Right renal cortex interstitium (tissue), 3 donors: ENCODE measurements around the gene AMPD2. TPM values are rescaled to one million over a fixed set of nuclear protein-coding genes. Genes with fewer than 3 reads are reported as not detected.
"Not testable (repeated sequence)": the region's sequence is repeated elsewhere in the genome, so short reads cannot be mapped to it uniquely, and the experiment has no call there.

ENCODE experiments used
- DNase-seq, 3 donors: peaks; one replicate each; pipeline ENCODE4 v3.0.0-alpha.2; 2013; ENCODE audit warnings: low read depth in 3 of 3, low spot score in 2 of 3
- polyA plus RNA-seq, 3 donors: library from polyadenylated mRNA; unstranded; fragments of 120-200 nt; gene quantifications; one replicate each; pipeline ENCODE4 v1.2.1, GENCODE V29; 2013; ENCODE audit not compliant: insufficient read length in 3 of 3

AMPD2 gene
- polyA plus RNA-seq, 3 donors = 39.9 to 44.7 (median 40.8) TPM

DNA sequence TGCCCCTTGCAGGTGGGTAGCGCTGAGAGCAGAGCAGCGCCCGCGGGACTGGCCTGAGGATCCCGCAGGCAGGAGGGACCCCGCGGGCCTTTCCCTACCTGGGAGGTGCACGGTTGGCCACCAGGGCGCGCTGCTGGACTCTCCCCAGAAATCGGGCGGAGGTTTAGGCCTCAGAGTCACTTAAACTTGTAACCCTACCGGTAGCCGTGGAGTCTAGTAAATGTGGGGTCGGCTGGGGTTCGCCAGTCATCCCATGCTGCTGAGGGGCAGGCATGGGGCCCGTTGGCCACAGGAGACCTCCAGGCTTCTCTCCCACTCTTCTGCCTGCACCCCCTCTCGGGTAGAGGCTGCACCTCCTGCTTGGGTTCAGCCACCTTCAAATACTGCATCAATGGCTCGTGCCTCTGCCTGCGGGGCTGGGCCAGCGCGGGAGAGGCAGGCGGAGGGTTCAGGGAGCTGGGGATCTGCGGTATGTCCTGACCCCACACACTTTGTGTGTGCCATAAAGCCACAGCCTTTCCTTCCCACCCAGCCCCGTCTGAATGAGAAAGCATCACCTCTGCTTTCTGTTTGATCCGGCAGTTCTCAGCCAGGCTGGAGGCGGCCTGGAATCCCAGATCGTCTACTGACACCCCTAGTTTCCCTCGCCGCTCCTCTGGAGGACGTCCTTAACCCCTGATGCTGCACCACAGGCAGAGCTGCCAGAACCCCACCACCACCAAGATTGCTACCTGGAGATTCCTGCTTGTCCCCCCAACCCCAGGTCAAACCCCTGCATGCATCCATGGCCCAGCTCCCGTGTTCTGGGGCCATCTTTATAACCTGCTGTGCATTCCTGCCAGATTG lies 24.0 kb downstream of the AMPD2 start:
- DNase-seq = peak in 1 of 3 donors; percentile 61

DNA sequence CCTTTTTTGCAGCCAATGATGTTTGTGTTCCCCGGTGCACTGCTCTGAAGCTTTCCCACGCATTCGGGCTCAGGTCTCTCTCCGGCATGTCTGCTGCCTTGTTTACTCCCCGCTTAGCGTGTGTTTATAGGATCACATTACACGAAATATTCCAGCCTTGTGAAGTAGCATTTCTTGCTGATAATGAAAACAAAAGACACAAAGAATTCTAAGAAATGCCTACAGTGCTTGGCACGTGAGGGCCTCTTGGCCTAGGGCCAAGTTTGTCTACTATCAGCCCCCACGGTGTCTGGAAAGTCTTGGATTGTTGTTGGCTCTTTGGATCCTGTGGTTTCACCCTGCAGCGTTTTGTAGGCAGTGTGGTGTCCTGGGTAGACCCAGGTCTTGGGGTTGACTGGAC lies 25.0 kb downstream of the AMPD2 start:
- DNase-seq = no peak

DNA sequence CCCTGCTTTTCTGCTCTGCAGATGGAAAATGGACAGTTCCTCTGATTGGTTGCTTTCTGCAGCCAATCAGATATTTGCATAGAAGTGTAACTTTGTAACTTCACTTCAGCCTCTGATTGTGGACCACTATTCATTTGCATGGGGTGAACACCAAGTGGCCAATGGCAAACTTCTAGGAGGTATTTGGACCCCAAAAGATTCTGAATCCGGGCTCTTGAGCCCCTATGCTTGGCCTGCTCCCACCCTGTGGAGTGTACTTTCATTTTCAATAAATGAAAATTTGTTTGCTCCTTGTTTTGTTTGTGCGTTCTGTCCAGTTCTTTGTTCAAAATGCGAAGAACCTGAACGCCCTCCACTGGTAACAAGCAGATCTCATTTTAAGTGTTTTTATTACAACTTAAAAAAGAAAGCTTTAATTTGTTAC lies 29.9 kb downstream of the AMPD2 start:
- no peak for DNase-seq

DNA sequence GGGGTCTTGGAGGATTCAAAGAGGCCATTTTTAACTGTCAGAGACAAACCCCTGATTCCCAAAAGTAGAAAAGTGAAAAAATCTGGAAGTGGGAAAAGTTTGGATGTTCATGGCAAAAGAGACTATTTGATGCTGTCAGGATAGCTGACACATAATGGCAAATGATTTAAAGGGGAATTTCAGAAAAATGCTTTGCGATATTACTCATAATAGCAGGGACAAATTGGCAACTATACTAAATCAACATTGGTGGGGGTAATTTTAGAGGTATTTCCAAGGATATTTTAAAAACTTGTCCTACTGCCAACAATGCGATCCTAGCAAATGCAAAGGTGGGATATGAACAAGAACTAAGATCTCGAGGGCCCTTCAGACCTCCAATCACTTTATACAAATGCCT lies 31.0 kb downstream of the AMPD2 start:
- no peak for DNase-seq

DNA sequence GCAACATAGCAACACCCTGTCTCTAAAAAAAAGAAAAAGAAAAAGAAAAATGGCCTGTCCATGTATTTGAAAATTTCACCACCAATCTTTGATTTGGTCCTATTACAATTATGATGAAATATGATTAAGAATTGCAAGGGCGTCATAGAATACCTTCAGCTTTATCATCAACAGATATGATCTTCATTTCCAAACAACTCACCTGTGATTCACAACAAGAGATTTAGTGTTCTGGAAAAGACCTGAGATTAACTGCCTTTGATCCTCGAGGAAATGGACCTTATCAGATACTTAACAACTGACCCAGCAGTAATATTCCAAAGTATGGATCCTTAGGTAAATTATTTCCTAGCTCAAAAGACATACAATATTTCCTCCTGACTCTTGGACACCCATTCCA lies 32.8 kb downstream of the AMPD2 start:
- no peak for DNase-seq

DNA sequence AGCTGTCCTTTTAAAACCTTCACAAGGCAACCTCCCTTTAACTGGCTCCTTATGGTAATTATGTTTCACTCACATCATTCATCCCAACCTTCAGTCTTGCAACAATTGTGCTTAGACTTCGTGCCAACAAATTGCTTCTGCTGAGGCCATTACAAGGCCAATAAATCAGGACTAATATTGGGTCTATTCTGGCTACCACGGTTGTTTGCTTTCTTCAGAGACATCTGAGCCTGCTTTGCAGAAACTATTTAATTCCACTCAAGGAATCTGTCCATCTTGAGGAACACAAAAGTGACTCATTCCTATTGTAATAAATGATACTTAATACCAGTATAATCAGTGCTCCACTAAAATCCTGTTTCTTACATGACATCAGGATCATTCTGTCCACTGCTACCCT lies 33.7 kb downstream of the AMPD2 start:
- DNase-seq = no peak

DNA sequence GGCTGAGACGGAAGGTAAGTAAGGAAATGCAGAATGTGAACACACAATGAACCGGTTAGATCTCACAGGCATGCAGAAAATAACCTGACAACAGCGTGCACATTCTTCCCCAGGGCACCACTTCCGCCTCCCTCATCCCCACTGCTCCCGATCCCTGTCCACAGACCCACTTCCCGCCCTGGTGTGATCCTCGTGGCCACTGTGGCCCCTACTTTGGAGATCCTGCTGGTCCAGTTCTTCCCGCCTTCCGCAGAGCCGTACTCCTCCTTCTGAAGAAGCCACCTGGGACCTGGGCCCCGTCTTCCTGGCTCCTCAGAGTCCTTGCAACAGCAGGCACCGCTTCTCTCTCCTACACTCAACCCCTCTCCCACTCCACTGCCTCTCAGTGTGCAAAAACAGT lies 34.9 kb downstream of the AMPD2 start:
- DNase-seq = no peak

DNA sequence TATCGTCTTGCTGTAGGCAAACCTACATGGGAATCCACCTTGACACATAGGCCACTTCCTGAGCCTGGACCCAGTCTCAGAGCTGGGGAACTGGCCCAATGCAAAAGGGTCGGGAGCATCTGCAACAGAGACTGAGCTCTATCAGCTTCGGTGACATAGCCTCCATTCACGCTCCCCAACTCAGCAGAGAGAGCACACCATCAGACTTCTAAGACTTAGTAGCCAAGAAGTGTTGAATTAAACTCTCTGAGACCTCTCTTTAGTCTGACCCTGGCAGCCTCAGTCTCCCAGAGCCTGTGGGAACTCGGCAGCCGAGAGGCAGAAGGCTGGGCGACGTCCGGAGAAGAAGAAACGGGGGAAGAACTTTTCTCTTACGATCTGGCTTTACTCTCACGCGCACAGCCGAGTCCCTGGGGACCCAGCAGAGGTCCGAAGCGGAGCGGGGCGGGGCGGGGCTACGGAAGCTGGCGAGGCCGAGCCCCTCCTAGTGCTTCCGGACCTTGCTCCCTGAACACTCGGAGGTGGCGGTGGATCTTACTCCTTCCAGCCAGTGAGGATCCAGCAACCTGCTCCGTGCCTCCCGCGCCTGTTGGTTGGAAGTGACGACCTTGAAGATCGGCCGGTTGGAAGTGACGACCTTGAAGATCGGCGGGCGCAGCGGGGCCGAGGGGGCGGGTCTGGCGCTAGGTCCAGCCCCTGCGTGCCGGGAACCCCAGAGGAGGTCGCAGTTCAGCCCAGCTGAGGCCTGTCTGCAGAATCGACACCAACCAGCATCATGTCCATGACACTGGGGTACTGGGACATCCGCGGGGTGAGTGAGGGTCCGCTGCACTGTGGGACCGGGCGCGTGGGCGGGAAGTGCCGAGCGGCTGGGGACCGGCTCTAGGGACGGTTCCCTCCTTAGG lies 36.2 kb downstream of the AMPD2 start, which contains the start of gene GSTM4:
Gene GSTM4 (plus strand): TSS at position 485 of the 905 bp plus-strand sequence. CDS start 291 bp downstream, at position 776.
- DNase-seq = no peak

DNA sequence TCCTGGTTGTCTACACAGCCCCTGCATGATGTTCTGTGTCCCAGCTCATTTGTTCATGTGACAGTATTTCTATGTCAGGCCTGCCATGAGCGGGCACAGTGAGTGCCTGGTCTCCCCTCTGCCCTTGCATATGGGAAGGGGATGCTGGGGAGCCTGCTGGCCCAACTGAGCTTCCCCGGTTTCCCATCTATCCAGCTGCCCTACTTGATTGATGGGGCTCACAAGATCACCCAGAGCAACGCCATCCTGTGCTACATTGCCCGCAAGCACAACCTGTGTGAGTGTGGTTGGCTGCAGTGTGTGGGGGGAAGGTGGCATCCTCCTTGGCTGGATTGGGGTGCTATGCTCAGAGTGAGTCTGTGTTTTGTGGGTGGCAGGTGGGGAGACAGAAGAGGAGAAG lies 37.8 kb downstream of the AMPD2 start:
- no peak for DNase-seq

DNA sequence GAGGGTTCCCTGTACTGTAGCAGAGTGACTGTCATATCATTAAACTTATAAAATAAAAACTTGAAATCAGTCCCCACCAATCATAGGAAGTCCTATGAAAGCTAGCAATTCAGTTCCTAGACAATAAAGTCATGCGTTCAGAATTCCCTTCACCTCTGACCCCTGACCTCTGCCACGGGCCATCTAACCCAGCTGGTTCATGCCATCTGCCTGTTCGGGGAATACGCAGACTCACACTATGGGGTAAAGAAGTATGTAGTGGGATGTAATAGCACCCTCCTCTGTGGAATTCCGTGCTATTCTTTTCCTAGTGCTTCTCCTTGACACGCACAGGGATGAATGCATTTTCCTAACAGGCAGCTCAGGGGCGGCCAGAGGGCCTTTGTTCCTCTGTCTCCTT lies 38.3 kb downstream of the AMPD2 start:
- no peak for DNase-seq

DNA sequence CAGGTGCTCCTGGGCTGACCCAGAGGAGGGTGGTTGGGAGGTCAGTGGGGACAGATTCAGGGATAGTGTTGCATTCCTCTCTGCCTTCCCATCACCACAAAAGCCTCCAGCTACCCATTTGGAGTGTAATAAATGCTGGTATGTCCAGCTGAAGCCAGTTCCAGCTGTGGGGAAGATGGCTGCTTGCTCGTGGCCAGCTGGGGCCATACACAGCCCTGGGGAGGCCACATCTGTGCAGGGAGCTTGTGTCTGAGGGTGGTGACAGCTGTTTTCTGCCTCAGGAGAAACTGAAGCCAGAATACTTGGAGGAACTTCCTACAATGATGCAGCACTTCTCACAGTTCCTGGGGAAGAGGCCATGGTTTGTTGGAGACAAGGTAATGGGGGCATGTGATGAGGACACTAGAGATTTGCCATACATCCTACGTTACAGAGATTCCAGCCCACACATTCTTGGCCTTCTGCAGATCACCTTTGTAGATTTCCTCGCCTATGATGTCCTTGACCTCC lies 39.0 kb downstream of the AMPD2 start:
- no peak for DNase-seq

DNA sequence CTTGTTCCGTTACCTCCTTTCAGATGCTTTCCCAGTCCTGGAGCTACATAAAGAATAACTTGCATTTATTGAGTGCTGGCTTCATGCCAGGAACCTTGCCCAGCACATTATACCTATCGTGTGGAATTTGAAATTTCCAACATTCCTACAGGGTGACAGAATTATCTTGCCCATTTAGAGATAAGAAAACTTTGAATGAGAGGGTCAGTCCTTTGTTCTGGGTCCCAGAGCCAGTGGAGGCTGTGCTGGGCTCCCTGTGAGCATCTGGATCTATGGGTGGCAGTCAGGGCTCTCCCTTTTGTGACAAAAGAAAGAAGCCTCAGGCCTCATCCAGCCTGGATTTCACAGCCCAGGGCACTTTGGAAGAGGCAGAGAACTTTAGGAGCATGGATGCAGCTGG lies 39.5 kb downstream of the AMPD2 start:
- DNase-seq = no peak

DNA sequence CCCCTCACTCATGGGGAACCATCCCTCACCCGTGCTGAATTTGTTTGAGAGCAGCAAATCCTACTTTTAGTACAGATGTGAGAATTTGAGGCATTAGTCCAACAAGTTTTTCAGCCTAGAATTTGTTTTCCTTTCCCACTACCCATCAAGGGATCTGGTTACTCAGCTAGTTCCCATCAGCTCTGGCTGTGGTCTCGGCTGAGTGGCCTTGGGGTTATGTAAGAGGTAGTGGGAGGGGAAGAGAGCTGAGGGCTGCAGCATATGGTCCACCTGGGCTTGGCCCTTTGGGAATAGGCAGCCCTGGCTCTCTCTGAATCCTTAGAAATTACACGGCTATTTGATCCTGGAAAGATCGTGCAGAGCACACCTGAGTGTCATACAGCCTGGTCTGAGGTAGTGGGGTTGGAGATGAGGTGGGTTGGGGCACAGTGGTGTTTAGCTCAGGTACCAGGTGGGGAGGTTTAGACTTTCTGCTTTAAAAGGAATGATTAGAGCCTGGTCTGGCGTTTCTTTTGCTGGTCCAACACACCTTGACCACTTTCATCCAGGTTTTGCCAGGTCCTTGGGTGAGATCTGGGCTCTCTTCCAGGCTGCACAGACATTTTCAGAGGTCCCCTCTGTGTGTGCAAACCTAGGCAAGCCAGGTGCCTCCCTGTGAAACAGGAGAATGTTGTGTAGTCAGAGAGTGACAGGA lies 40.5 kb downstream of the AMPD2 start:
- no peak for DNase-seq

DNA sequence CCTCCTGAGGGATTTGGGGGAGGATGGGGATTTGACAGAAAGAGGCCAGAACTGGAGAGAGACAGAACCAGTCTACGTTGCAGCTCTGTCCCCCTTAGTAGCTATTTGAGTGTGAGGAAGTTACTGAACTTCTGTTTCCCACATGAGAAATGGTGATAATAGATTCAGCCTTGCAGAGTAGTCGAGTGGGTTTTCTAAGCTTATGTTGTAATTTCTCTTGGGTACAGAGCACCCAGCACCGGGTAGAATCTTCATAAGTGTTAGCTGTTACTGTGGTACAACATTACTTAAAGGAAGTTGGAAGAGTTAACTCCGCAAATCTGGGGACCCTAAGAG lies 41.0 kb downstream of the AMPD2 start:
- not testable (repeated sequence) for DNase-seq

DNA sequence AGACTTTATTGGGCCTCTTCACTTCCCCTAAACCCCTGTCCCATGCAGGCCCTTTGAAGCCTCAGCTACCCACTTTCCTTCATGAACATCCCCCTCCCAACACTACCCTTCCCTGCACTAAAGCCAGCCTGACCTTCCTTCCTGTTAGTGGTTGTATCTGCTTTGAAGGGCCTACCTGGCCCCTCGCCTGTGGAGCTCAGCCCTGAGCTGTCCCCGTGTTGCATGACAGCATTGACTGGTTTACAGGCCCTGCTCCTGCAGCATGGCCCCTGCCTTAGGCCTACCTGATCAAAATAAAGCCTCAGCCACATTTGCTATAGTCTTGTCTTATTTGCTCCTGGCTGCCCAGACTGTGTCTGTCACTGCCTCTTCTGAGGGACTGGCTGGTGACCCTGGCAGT lies 41.8 kb downstream of the AMPD2 start:
- DNase-seq = no peak

DNA sequence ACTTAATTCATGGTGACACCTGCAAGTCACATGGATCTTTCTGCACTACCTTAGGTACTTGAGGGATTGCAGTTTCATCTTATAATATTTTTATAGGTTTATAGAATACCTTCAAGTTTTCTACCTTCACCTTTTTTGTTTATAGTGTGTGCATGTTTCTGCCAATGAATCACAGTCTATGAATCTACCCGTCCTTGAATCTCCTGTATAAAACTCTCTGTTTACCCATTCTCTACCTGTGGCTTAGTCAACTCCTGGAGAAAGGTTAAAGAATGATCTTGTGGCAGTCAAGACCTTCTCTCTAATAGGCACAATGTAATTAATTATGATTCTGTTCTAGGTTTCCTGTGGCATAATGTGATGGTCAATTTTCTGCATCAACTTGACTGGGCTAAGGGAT lies 45.0 kb downstream of the AMPD2 start:
- no peak for DNase-seq

DNA sequence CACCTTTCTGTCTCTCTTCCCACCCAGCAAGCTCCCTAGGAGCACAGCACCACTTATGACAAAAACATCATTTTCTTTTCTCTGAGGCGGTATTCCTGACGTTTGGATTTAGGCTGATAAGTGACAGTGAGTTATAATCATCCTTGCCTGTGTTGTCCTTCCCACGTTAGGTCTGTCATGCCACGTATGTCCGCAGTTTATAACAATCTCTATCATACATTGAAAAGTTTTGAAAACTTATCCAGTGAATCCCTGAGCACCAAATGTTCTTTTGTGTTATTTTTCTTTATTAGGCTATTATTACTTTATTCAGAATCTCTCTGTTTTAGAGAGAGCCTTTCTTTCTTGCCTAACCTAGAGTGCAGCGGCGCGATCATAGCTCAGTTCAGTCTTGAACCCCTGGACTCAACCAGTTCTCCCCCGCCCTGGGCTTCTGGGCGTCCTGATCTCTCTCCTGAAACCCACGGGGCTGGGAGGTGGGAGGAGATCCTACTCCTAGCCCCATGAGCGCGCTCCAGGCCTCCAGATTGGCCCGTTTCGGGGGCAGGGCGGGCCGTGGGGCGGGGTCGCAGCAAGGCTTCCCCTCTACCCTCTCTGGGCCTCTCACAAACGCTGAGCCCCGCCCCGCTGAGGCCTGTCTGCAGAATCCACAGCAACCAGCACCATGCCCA lies 48.0 kb downstream of the AMPD2 start, which contains the start of gene GSTM2:
Gene GSTM2 (plus strand): TSS at position 606 of the 671 bp plus-strand sequence. CDS start 59 bp downstream, at position 665.
- DNase-seq = peak in 1 of 3 donors; percentile 86

DNA sequence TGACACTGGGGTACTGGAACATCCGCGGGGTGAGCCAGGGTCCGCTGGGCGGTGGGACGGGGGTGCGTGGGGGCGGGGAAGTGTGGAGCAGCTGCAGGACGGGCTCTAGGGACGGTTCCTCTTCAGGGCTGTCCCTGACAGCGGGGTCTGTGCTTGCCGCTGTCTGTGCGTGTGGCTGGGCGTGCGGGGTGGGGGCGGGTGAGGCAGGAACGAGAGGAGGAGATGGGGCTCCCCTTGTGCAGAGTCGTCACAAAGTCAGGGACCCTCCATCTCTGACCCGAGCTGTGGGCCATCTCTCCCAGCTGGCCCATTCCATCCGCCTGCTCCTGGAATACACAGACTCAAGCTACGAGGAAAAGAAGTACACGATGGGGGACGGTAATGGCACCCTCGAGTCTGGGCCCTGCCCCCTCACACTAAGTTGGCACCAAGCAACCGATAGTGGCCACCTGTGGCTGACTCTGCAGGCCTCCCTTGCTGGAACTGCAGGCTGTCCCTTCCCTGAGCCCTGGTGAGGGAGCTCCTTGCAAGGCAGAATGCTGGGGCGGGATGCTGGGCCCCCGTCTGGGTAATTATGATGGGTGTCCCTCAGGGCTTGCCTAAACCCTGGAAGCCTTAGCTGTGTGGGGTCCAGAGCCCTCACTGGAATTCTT lies 48.6 kb downstream of the AMPD2 start:
- DNase-seq = no peak

DNA sequence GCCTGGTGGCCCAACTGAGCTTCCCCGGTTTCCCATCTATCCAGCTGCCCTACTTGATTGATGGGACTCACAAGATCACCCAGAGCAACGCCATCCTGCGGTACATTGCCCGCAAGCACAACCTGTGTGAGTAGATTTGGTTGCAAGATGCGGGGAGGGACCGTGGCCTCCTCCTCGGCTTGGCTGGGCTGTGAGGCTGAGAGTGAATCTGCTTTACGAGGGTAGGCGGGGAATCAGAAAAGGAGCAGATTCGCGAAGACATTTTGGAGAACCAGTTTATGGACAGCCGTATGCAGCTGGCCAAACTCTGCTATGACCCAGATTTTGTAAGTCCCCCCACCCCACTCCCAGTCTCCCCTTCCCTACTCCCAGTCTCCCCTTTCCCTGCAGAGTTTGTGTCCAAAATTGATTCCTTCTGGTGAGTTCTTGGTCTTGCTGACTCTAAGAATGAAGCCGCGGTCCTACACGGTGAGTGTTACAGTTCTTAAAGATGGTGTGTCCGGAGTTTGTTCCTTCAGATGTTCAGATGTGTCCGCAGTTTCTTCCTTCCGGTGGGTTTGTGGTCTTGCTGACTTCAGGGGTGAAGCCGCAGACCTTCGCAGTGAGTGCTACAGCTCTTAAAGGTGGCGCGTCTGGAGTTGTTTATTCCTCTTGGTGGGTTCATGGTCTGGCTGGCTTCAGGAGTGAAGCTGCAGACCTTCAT lies 49.8 kb downstream of the AMPD2 start:
- DNase-seq = no peak
